NCI-H1417 treated with DMSO at 0.1 percent for 48 hours (cell line): Measurements from ENCODE around the gene MCU.
"Not testable (repeated sequence)": the region's sequence is repeated elsewhere in the genome, so short reads cannot be mapped to it uniquely, and the experiment has no call there.

Experiments
- DNase-seq: peaks from one replicate; lab custom pipeline; 2025; lab: John Stamatoyannopoulos, UW

Gene MCU

GRCh38 chr10:72731916-72732419 is 40.0 kb downstream of the MCU start:
- DNase-seq: no peak

- DNase-seq: no peak
These were observed 40.6 kb downstream of the MCU start for GRCh38 chr10:72732521-72732920.

- DNase-seq: no peak
These were observed 42.0 kb downstream of the MCU start for GRCh38 chr10:72733989-72734388.

GRCh38 chr10:72735288-72735936 is 43.5 kb downstream of the MCU start:
- DNase-seq: no peak

- DNase-seq: no peak
These were observed 44.4 kb downstream of the MCU start for GRCh38 chr10:72736176-72736827.

- no peak for DNase-seq
These were observed 44.9 kb downstream of the MCU start for GRCh38 chr10:72736828-72737220.

GRCh38 chr10:72737357-72737756 is 45.4 kb downstream of the MCU start:
- DNase-seq: not testable (repeated sequence)

GRCh38 chr10:72738486-72738885 is 46.5 kb downstream of the MCU start:
- DNase-seq: no peak

- DNase-seq: no peak
These were observed 48.6 kb downstream of the MCU start for GRCh38 chr10:72740528-72740927.

- no peak for DNase-seq
These were observed 50.1 kb downstream of the MCU start for GRCh38 chr10:72742092-72742491.

GRCh38 chr10:72742797-72743196 is 50.9 kb downstream of the MCU start:
- DNase-seq: no peak

GRCh38 chr10:72744566-72744965 is 52.6 kb downstream of the MCU start:
- no peak for DNase-seq

GRCh38 chr10:72746426-72747363 is 54.8 kb downstream of the MCU start:
- no peak for DNase-seq

GRCh38 chr10:72747521-72747920 is 55.6 kb downstream of the MCU start:
- no peak for DNase-seq

GRCh38 chr10:72753760-72754231 is 61.9 kb downstream of the MCU start:
- no peak for DNase-seq

GRCh38 chr10:72754275-72755032 is 62.5 kb downstream of the MCU start:
- no peak for DNase-seq

- no peak for DNase-seq
These were observed 64.9 kb downstream of the MCU start for GRCh38 chr10:72756674-72757385.

- DNase-seq: no peak
These were observed 65.8 kb downstream of the MCU start for GRCh38 chr10:72757732-72758131.

GRCh38 chr10:72758930-72759329 is 67.0 kb downstream of the MCU start:
- not testable (repeated sequence) for DNase-seq

GRCh38 chr10:72759584-72759983 is 67.6 kb downstream of the MCU start:
- no peak for DNase-seq

GRCh38 chr10:72761498-72761897 is 69.6 kb downstream of the MCU start:
- no peak for DNase-seq
